ENCODE data around the gene TIPIN.
"Not testable (repeated sequence)": the region's sequence is repeated elsewhere in the genome, so short reads cannot be mapped to it uniquely, and the experiment has no call there.

GRCh38 chr15:66361745-66362460 is 5.4 kb upstream of the TIPIN start:
- TF ChIP-seq CTCF, EP300, POLR2A (IDR thresholded peaks at IDR 0.05): not testable (repeated sequence)
